Mammary microvascular endothelial cell (primary cell): ENCODE measurements around the gene HOOK1. TPM values are rescaled to one million over a fixed set of nuclear protein-coding genes. Genes with fewer than 3 reads are reported as not detected.

Source experiments
- total RNA-seq: library from RNA; depleted of rRNA; stranded (reverse); fragments of >200 nt; gene quantifications from 2 replicates; pipeline ENCODE4 v1.2.3, GENCODE V29; 2015

Gene HOOK1
- total RNA-seq: not detected in 2 replicates

DNA sequence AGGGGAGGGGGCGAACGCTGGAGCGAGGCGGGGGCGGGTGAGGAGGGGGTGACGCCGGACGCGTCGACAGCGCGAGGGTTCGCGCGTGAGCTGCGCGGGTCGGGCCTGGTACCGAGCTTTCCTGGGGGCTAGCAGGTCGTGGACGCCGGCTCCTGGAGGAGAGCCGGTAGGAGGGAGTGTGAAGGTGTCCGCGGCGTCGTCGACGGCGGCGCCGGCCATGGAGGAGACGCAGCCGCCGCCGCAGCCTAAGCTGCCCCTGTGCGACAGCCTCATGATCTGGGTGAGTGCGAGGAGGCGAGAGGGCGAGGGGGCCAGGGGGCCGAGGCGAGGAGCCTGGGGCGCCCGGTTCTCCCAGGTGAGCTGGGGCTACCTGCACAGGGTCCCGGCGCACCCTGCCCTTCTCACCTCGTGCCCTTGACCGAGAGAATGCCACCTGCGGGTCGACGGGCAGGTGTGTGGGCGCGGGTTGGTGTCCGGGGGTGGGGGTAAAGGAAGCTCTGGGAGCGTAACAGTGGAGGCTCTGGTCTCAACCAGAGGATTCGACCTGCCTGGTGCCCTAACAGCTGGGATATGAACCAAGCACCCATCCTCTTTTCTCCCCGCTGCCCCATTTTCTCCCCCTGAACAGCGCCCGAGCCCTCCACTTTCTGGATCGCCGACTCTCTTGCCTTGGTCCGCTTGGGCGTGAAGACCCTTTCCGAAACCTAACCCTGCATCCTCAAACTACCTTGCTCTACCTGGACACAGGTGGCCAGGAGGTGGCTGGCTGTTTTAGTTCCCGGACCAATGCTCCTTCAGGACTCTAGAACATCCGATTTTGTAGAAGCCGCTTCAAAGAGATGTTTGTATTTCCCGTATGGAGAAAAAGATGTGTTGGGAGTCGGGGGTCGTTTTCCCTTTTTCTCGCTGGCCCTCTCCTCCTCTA, at the start of gene HOOK1:
HOOK1 (plus strand) TSS at position 49 of the 925 bp plus-strand sequence; CDS start at position 218, 169 bp downstream.

Other genes with a start within 250 kb of the HOOK1 start
- 0.20 TPM in 1 of 2 replicates, not detected in the other for gene CYP2J2, start 111.8 kb downstream of the HOOK1 start, total RNA-seq